H1 (cell line): ENCODE measurements around the gene ADM2.

Experiments used
- CBX8 ChIP-seq: fragments of 300-800, 300-1000 bp; sonication (generic); IDR thresholded peaks from 2 replicates; pipeline ENCODE4 v1.7.1; 2016; ENCODE audit warnings: low read depth, low read length, borderline replicate concordance
- EP300 ChIP-seq, 2 experiments: IDR thresholded peaks; 1 replicate in 1 of 2; 2 replicates in 1 of 2; pipeline ENCODE4 v1.6.1; 2011 to 2012; ENCODE audit warnings: low read depth in 2 of 2, low read length in 2 of 2, mild to moderate bottlenecking in 2 of 2, borderline replicate concordance in 1 of 2, inconsistent platforms in 1 of 2, moderate library complexity in 1 of 2
- RAD21 ChIP-seq, 2 experiments: IDR thresholded peaks in 1 of 2; conservative IDR thresholded peaks in 1 of 2; 2 replicates each; pipeline ENCODE4 v1.6.1; 2011; ENCODE audit warnings: low read depth in 2 of 2, low read length in 2 of 2, improper control_type of control experiment in 1 of 2, inconsistent platforms in 1 of 2, mild to moderate bottlenecking in 1 of 2, moderate library complexity in 1 of 2
- RFX5 ChIP-seq: IDR thresholded peaks from 2 replicates; pipeline ENCODE4 v1.6.1; 2011; ENCODE audit warnings: low read depth, low read length, improper control_type of control experiment, borderline replicate concordance
- TF ChIP-seq, protein P1 (sequence below), 3 experiments: IDR thresholded peaks; 1 replicate in 2 of 3; 2 replicates in 1 of 3; pipeline versions ENCODE4 v1.5.1 to v1.6.1; 2011; ENCODE audit warnings: low read length in 3 of 3, mild to moderate bottlenecking in 3 of 3, inconsistent platforms in 2 of 3, low read depth in 1 of 3, moderate library complexity in 1 of 3; ENCODE audit not compliant: insufficient read depth in 1 of 3; ENCODE audit errors: control extremely low read depth in 1 of 3

DNA sequence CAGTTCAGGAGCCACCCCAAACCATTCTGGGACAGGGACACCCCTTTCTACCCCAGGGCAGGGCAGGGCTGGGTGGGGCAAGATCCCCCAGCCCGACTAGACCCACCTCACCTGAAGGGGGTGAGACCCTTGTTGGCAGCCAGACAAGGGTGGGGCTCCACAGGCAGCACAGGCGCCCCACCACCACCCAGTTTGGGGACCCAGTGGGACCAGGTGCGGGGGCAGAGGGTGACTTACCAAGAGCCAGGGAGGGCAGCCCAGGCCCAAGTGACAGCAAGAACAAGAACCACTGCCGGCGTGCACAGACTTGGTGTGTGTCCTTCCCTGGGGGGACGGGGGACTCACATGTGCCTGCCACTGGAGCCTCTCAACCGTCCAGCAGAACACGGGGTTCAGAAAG is 2.2 kb downstream of the ADM2 start:
- TF ChIP-seq EP300 (IDR thresholded peaks at IDR 0.05; ENCODE audit: borderline replicate concordance in 1 of 2, low read depth in 2 of 2, low read length in 2 of 2) = no peak
- TF ChIP-seq, protein P1, sequence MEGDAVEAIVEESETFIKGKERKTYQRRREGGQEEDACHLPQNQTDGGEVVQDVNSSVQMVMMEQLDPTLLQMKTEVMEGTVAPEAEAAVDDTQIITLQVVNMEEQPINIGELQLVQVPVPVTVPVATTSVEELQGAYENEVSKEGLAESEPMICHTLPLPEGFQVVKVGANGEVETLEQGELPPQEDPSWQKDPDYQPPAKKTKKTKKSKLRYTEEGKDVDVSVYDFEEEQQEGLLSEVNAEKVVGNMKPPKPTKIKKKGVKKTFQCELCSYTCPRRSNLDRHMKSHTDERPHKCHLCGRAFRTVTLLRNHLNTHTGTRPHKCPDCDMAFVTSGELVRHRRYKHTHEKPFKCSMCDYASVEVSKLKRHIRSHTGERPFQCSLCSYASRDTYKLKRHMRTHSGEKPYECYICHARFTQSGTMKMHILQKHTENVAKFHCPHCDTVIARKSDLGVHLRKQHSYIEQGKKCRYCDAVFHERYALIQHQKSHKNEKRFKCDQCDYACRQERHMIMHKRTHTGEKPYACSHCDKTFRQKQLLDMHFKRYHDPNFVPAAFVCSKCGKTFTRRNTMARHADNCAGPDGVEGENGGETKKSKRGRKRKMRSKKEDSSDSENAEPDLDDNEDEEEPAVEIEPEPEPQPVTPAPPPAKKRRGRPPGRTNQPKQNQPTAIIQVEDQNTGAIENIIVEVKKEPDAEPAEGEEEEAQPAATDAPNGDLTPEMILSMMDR (IDR thresholded peaks at IDR 0.05; ENCODE audit: control extremely low read depth in 1 of 3, insufficient read depth in 1 of 3, low read depth in 1 of 3, low read length in 3 of 3) = no peak
- TF ChIP-seq RAD21 (IDR thresholded peaks at IDR 0.05 in 1 of 2, conservative IDR thresholded peaks at IDR 0.05 in 1 of 2; ENCODE audit: low read depth in 2 of 2, low read length in 2 of 2) = no peak
- TF ChIP-seq CBX8 = no peak
- TF ChIP-seq RFX5 = no peak
